CD14-positive monocyte (primary cell): ENCODE data around the gene PLEKHM3. TPM values are rescaled to one million over a fixed set of nuclear protein-coding genes. Genes with fewer than 3 reads are reported as not detected.

Source experiments
- DNase-seq, 3 donors: peaks; one replicate each; pipeline ENCODE4 v3.0.0-alpha.2; 2011 to 2022
- H2AFZ ChIP-seq: 2 replicates; pipeline ENCODE4 v1.6.0; 2012; ENCODE audit warnings: mild to moderate bottlenecking, low read depth, low read length, inconsistent platforms; ENCODE audit not compliant: insufficient read depth, poor library complexity, severe bottlenecking
- H3K27ac ChIP-seq, 2 donors: 1 replicate in 1 of 2; 2 replicates in 1 of 2; pipeline ENCODE4 v1.5.1; 2012 to 2013; ENCODE audit warnings: low read length in 2 of 2, control low read depth in 1 of 2, inconsistent platforms in 1 of 2, low read depth in 1 of 2, mild to moderate bottlenecking in 1 of 2
- H3K27me3 ChIP-seq, 2 donors: one replicate each; pipeline versions ENCODE4 v1.6.0 to v1.6.1; 2011 to 2013; ENCODE audit warnings: low read length in 2 of 2; ENCODE audit not compliant: control insufficient read depth in 2 of 2, insufficient read depth in 2 of 2
- H3K36me3 ChIP-seq, 2 donors: replicated peaks in 1 of 2; 1 replicate in 1 of 2; 2 replicates in 1 of 2; pipeline versions ENCODE4 v1.5.1 to v1.6.1; 2012 to 2013; ENCODE audit warnings: low read length in 2 of 2, control low read depth in 1 of 2, inconsistent platforms in 1 of 2, mild to moderate bottlenecking in 1 of 2; ENCODE audit not compliant: insufficient read depth in 2 of 2, control insufficient read depth in 1 of 2
- H3K4me1 ChIP-seq, 2 donors: 1 replicate in 1 of 2; 2 replicates in 1 of 2; pipeline versions ENCODE4 v1.5.1 to v1.6.1; 2012 to 2013; ENCODE audit warnings: low read length in 2 of 2, control low read depth in 1 of 2, inconsistent platforms in 1 of 2, mild to moderate bottlenecking in 1 of 2, moderate library complexity in 1 of 2; ENCODE audit not compliant: insufficient read depth in 2 of 2, control insufficient read depth in 1 of 2
- H3K4me2 ChIP-seq: replicated peaks from 2 replicates; pipeline ENCODE3; 2012; ENCODE audit warnings: low read length, moderate library complexity, mild to moderate bottlenecking; ENCODE audit not compliant: poor library complexity, severe bottlenecking; ENCODE audit errors: extremely low read depth
- H3K4me3 ChIP-seq, 3 experiments: fragments of 200-600 bp in 1 of 3; sonication (generic) in 1 of 3; replicated peaks in 1 of 3; 1 replicate in 2 of 3; 2 replicates in 1 of 3; pipeline ENCODE4 v1.5.1; 2011 to 2013; ENCODE audit warnings: low read length in 3 of 3, mild to moderate bottlenecking in 3 of 3, control low read depth in 2 of 3, low read depth in 2 of 3, inconsistent platforms in 1 of 3, moderate library complexity in 1 of 3
- H3K79me2 ChIP-seq: 2 replicates; pipeline ENCODE4 v1.6.0; 2012; ENCODE audit warnings: mild to moderate bottlenecking, control low read depth, inconsistent platforms, low read length, moderate library complexity; ENCODE audit not compliant: insufficient read depth
- H3K9ac ChIP-seq: 2 replicates; pipeline ENCODE4 v1.6.0; 2017; ENCODE audit warnings: low read length, mild to moderate bottlenecking; ENCODE audit not compliant: insufficient read depth, poor library complexity, severe bottlenecking
- H3K9me3 ChIP-seq, 2 donors: replicated peaks in 1 of 2; 1 replicate in 1 of 2; 2 replicates in 1 of 2; pipeline versions ENCODE4 v1.5.1 to v1.6.1; 2012 to 2013; ENCODE audit warnings: low read length in 2 of 2, control low read depth in 1 of 2; ENCODE audit not compliant: control insufficient read depth in 1 of 2, insufficient read depth in 1 of 2
- H4K20me1 ChIP-seq: 2 replicates; pipeline ENCODE4 v1.6.0; 2012; ENCODE audit warnings: mild to moderate bottlenecking, low read length, control low read depth, moderate library complexity; ENCODE audit not compliant: insufficient read depth
- H3K27ac Mint-ChIP-seq, 7 donors: one replicate each; pipeline ENCODE4 v1.8.0; 2020; ENCODE audit warnings: mild to moderate bottlenecking in 7 of 7, mixed read lengths in 7 of 7, moderate library complexity in 6 of 7, inconsistent platforms in 2 of 7
- H3K27me3 Mint-ChIP-seq, 3 donors: one replicate each; pipeline ENCODE4 v1.8.0; 2021 to 2022; ENCODE audit warnings: low read depth in 3 of 3, mild to moderate bottlenecking in 3 of 3, mixed read lengths in 3 of 3, moderate library complexity in 3 of 3, inconsistent platforms in 1 of 3
- H3K36me3 Mint-ChIP-seq, 2 donors: one replicate each; pipeline ENCODE4 v1.8.0; 2020; ENCODE audit warnings: mixed read lengths in 2 of 2, inconsistent platforms in 1 of 2, mild to moderate bottlenecking in 1 of 2
- H3K4me1 Mint-ChIP-seq: one replicate; pipeline ENCODE4 v1.8.0; 2020; ENCODE audit warnings: mild to moderate bottlenecking, mixed read lengths
- H3K4me3 Mint-ChIP-seq, 2 donors: one replicate each; pipeline ENCODE4 v1.8.0; 2020; ENCODE audit warnings: mild to moderate bottlenecking in 2 of 2, mixed read lengths in 2 of 2, moderate library complexity in 1 of 2
- H3K9me3 Mint-ChIP-seq, 7 donors: one replicate each; pipeline ENCODE4 v1.8.0; 2020 to 2022; ENCODE audit warnings: mixed read lengths in 7 of 7, mild to moderate bottlenecking in 6 of 7, moderate library complexity in 6 of 7, inconsistent platforms in 2 of 7
- CTCF ChIP-seq: fragments of 200-600 bp; IDR thresholded peaks from one replicate; pipeline ENCODE4 v1.8.0; 2022; ENCODE audit warnings: antibody characterized with exemption, mild to moderate bottlenecking
- WGBS: methylation state at CpG from one replicate; pipeline ENCODE4 v1.1.5; 2013; ENCODE audit warnings: missing lambda C conversion rate; ENCODE audit not compliant: insufficient coverage; 5-methylcytosine and 5-hydroxymethylcytosine counted together
- intact Hi-C, 2 donors: fragments of 100-400 bp; cut with micrococcal nuclease; formaldehyde crosslinking; loops; one replicate each; pipeline versions ENCODE4 v1.15.0 to v1.15.1; 2023
- polyA plus RNA-seq, 3 donors: library from polyadenylated mRNA; depleted of rRNA in 1 of 3; unstranded in 2 of 3; stranded (reverse) in 1 of 3; fragments of 300-500 nt in 2 of 3; fragments of >200 nt in 1 of 3; fragmentation: Illumina TruSeq in 2 of 3; gene quantifications; 1 replicate in 2 of 3; 2 replicates in 1 of 3; pipeline ENCODE4 v1.2.3, GENCODE V29; 2012 to 2021

Gene PLEKHM3
- polyA plus RNA-seq, 3 donors: 3.0 to 8.0 (median 3.0) TPM

GRCh38 chr2:207935991-207936370, 89.3 kb downstream of the PLEKHM3 start:
- no peaks in the 10 kb centered on the region for H3K9me3 ChIP-seq
- intact Hi-C loops: no loop called here
- H3K27ac Mint-ChIP-seq: no peak overlapping the region
- no peaks in the 10 kb centered on the region for H3K4me1 ChIP-seq
- H3K4me1 Mint-ChIP-seq: no peaks in the 10 kb centered on the region
- no peak overlapping the region for H3K9ac ChIP-seq
- no peak overlapping the region for H3K4me3 Mint-ChIP-seq
- H2AFZ ChIP-seq: no peak overlapping the region
- H3K27me3 ChIP-seq: no peaks in the 10 kb centered on the region
- no peak overlapping the region for H3K4me2 ChIP-seq
- H3K27ac ChIP-seq: no peak overlapping the region
- no peaks in the 10 kb centered on the region for H3K9me3 Mint-ChIP-seq
- no peak overlapping the region for H3K4me3 ChIP-seq
- H4K20me1 ChIP-seq: no peaks in the 10 kb centered on the region
- H3K27me3 Mint-ChIP-seq: no peaks in the 10 kb centered on the region
- no peak for DNase-seq
- no peak for TF ChIP-seq CTCF
- WGBS: 100% methylated on average over 2 of the region's 4 CpGs
- H3K36me3 Mint-ChIP-seq: peaks cover 14 to 28% of the 10 kb centered on the region in 2 donors
- peaks cover under 1 to 20% of the 10 kb centered on the region in 2 donors for H3K36me3 ChIP-seq
- H3K79me2 ChIP-seq: no peaks in the 10 kb centered on the region

GRCh38 chr2:207935121-207935990, 90.0 kb downstream of the PLEKHM3 start:
- Mint-ChIP-seq H3K4me3 (no peak overlapping the region), H3K4me1 (no peaks in the 10 kb centered on the region), H3K27ac (no peak overlapping the region), H3K36me3 (peaks cover 20 to 34% of the 10 kb centered on the region in 2 donors), H3K9me3 (no peaks in the 10 kb centered on the region), H3K27me3 (no peaks in the 10 kb centered on the region)
- intact Hi-C loops: no loop called here
- Histone ChIP-seq H3K4me3 (no peak overlapping the region), H3K79me2 (no peaks in the 10 kb centered on the region), H3K27me3 (no peaks in the 10 kb centered on the region), H3K4me1 (no peaks in the 10 kb centered on the region), H3K9me3 (no peaks in the 10 kb centered on the region), H3K4me2 (no peak overlapping the region), H3K27ac (no peak overlapping the region), H4K20me1 (no peaks in the 10 kb centered on the region), H2AFZ (no peak overlapping the region), H3K36me3 (peaks cover 7 to 23% of the 10 kb centered on the region in 2 donors), H3K9ac (no peak overlapping the region)
- 100% methylated on average over 1 of the region's 7 CpGs for WGBS
- TF ChIP-seq CTCF: no peak
- DNase-seq: no peak
